K562 (cell line): ENCODE results near the gene GXYLT2. TPM values are rescaled to one million over a fixed set of nuclear protein-coding genes. Genes with fewer than 3 reads are reported as not detected.

Experiments
- ATAC-seq: fragments of 200-7000 bp; cut with Tn5 transposase; 3 replicates; pipeline ENCODE4 v1.9.1; 2020; ENCODE audit warnings: moderate library complexity
- BruUV-seq: library from RNA; stranded (reverse); fragments of 400-500 nt; replicated peaks from 2 replicates; lab custom pipeline; 2021; lab: Mats Ljungman, UMichigan
- CTCF ChIA-PET: fragments of 300-600 bp; formaldehyde crosslinking; extraction: SDS; loops from one replicate; lab custom pipeline; 2021; ENCODE audit warnings: low intra/inter-chr PET ratio; lab: Yijun Ruan, JAX
- POLR2A ChIA-PET: fragments of 300-600, 350-650 bp; sonication (Branson Sonifier 250); formaldehyde crosslinking; extraction: SDS; loops from one replicate; lab custom pipeline; 2021; ENCODE audit warnings: antibody characterized with exemption, inconsistent platforms; lab: Yijun Ruan, JAX
- DNase-seq, 4 experiments: peaks; one replicate each; pipeline versions ENCODE4 v3.0.0 to v3.0.0-alpha.2; 2011 to 2018; ENCODE audit warnings: low spot score in 3 of 4, mixed read lengths in 3 of 4; ENCODE audit errors: extremely low read depth in 1 of 4
- FAIRE-seq: peaks from 2 replicates; lab custom pipeline; 2011; peaks lifted over from hg19 to GRCh38; lab: Jason Lieb, UNC
- H2AFZ ChIP-seq: 2 replicates; pipeline ENCODE4 v1.6.0; 2011; ENCODE audit warnings: low read depth, low read length, control low read depth, inconsistent platforms
- H3K27ac ChIP-seq: fragments of 200-600 bp; 3 replicates; pipeline ENCODE4 v1.8.0; 2011; ENCODE audit warnings: low read depth, mild to moderate bottlenecking, control low read depth, inconsistent platforms, low read length, moderate library complexity, mixed read lengths; ENCODE audit errors: extremely low read depth
- H3K27me3 ChIP-seq, 2 experiments: fragments of 300-600 bp in 1 of 2; 2 replicates in 1 of 2; 3 replicates in 1 of 2; pipeline versions ENCODE4 v1.6.0 to v1.8.0; 2011; ENCODE audit warnings: inconsistent platforms in 2 of 2, low read length in 2 of 2, mild to moderate bottlenecking in 1 of 2, mixed read lengths in 1 of 2, moderate library complexity in 1 of 2; ENCODE audit not compliant: control insufficient read depth in 2 of 2, insufficient read depth in 2 of 2
- H3K36me3 ChIP-seq: fragments of 300-600 bp; 3 replicates; pipeline ENCODE4 v1.8.0; 2011; ENCODE audit warnings: mild to moderate bottlenecking, low read length, inconsistent platforms; ENCODE audit not compliant: control insufficient read depth, insufficient read depth
- H3K4me1 ChIP-seq, 2 experiments: fragments of 200-600 bp in 1 of 2; replicated peaks in 1 of 2; 2 replicates in 1 of 2; 3 replicates in 1 of 2; pipeline versions ENCODE4 v1.5.1 to v1.8.0; 2011; ENCODE audit warnings: inconsistent platforms in 2 of 2, low read length in 2 of 2, mild to moderate bottlenecking in 1 of 2, mixed read lengths in 1 of 2, moderate library complexity in 1 of 2; ENCODE audit not compliant: control insufficient read depth in 2 of 2, insufficient read depth in 2 of 2
- H3K4me2 ChIP-seq: 2 replicates; pipeline ENCODE4 v1.6.1; 2011; ENCODE audit warnings: low read length, control low read depth, inconsistent platforms, mixed read lengths; ENCODE audit not compliant: insufficient read depth
- H3K4me3 ChIP-seq: fragments of 200-600 bp; sonication (generic), shearing (Covaris generic); 2 replicates; pipeline ENCODE4 v1.5.1; 2016; ENCODE audit warnings: control low read depth, inconsistent platforms
- H3K79me2 ChIP-seq: fragments of 200-600 bp; 3 replicates; pipeline ENCODE4 v1.8.0; 2011; ENCODE audit warnings: low read length, inconsistent platforms; ENCODE audit not compliant: control insufficient read depth, insufficient read depth
- H3K9ac ChIP-seq, 2 experiments: 2 replicates each; pipeline versions ENCODE4 v1.6.0 to v1.6.1; 2011; ENCODE audit warnings: low read depth in 2 of 2, low read length in 2 of 2, control low read depth in 1 of 2, inconsistent platforms in 1 of 2, mild to moderate bottlenecking in 1 of 2, mixed read lengths in 1 of 2; ENCODE audit not compliant: insufficient read depth in 1 of 2
- H3K9me1 ChIP-seq: one replicate; pipeline ENCODE4 v1.6.0; 2011; ENCODE audit warnings: inconsistent platforms, mild to moderate bottlenecking, low read length, moderate library complexity; ENCODE audit not compliant: control insufficient read depth, insufficient read depth
- H3K9me3 ChIP-seq: replicated peaks from 2 replicates; pipeline ENCODE4 v1.5.1; 2011; ENCODE audit warnings: low read depth, low read length, inconsistent platforms; ENCODE audit not compliant: control insufficient read depth, insufficient read depth
- H4K20me1 ChIP-seq: replicated peaks from 2 replicates; pipeline ENCODE4 v1.6.1; 2011; ENCODE audit warnings: low read length, inconsistent platforms, mixed read lengths; ENCODE audit not compliant: control insufficient read depth, insufficient read depth
- CTCF ChIP-seq, 3 experiments: IDR thresholded peaks in 2 of 3; conservative IDR thresholded peaks in 1 of 3; 2 replicates each; pipeline ENCODE4 v1.5.1; 2011 to 2012; ENCODE audit warnings: low read length in 3 of 3, mild to moderate bottlenecking in 3 of 3, control low read depth in 2 of 3, improper control_type of control experiment in 1 of 3, inconsistent platforms in 1 of 3, low read depth in 1 of 3, mixed read lengths in 1 of 3, moderate library complexity in 1 of 3; ENCODE audit not compliant: insufficient read depth in 2 of 3
- RAD21 ChIP-seq, 2 experiments: fragments of 250-450 bp in 1 of 2; fragments of 450-650 bp in 1 of 2; sonication (Bioruptor Pico) in 1 of 2; formaldehyde crosslinking in 1 of 2; IDR thresholded peaks in 1 of 2; conservative IDR thresholded peaks in 1 of 2; 2 replicates each; pipeline versions ENCODE4 v1.4.0 to v1.8.0; 2020 to 2022; ENCODE audit warnings: mild to moderate bottlenecking in 2 of 2, moderate library complexity in 1 of 2
- SREBF1 ChIP-seq: fragments of 150-350 bp; IDR thresholded peaks from 2 replicates; pipeline ENCODE4 v1.6.1; 2014; ENCODE audit warnings: antibody characterized with exemption, low read depth, low read length, borderline replicate concordance
- WGBS: fragments of 100-300 bp; shearing (Covaris generic); methylation state at CpG from one replicate; pipeline ENCODE4 v1.1.6; 2016; ENCODE audit warnings: low coverage, mixed read lengths; ENCODE audit not compliant: insufficient coverage; ENCODE audit errors: missing lambda C conversion rate; 5-methylcytosine and 5-hydroxymethylcytosine counted together
- in situ Hi-C: fragments of 300-500 bp; cut with MboI; formaldehyde crosslinking; loops from 4 replicates; pipeline ENCODE4 v1.15.0; 2018; ENCODE audit warnings: inconsistent platforms, mixed read lengths
- intact Hi-C: fragments of 100-400 bp; cut with micrococcal nuclease; formaldehyde crosslinking; loops from 2 replicates; pipeline ENCODE4 v1.14.2; 2022
- polyA plus RNA-seq, 8 experiments: library from polyadenylated mRNA; depleted of rRNA in 4 of 8; stranded (reverse) in 5 of 8; unstranded in 3 of 8; fragments of >200 nt; fragmentation: Nextera tagmentation in 2 of 8; fragmentation: Illumina TruSeq in 1 of 8; extraction: Ambion mirVana in 2 of 8; extraction: Trizol in 1 of 8; gene quantifications; 2 replicates each; pipeline versions ENCODE4 v1.2.1 to v1.2.3, GENCODE V29; 2011 to 2014; ENCODE audit warnings: inconsistent platforms in 1 of 8, missing spikeins in 1 of 8
- total RNA-seq, 7 experiments: library from RNA; depleted of rRNA in 6 of 7; stranded (reverse); fragments of >200 nt in 6 of 7; fragmentation: Illumina TruSeq in 2 of 7; extraction: Trizol in 2 of 7; gene quantifications; 2 replicates each; pipeline versions ENCODE4 v1.2.1 to v1.2.3, GENCODE V29; 2011 to 2021; ENCODE audit warnings: low replicate concordance in 1 of 7

Gene GXYLT2
- total and polyA plus RNA-seq, 9 of the 15 experiments (the other 6 are each of a cell fraction or from before 2014, with no cell fraction given) = 0.71 to 6.0 (median 3.3) TPM

- intact Hi-C loops (no loop called here), in situ Hi-C loops (no loop called here)
- H3K79me2 ChIP-seq = no peaks in the 10 kb centered on the region
- CTCF ChIA-PET = no interaction called here
- DNase-seq = peak; percentile 48 to 64 (median 63)
- no peaks in the 10 kb centered on the region for H3K36me3 ChIP-seq
- H3K9me3 ChIP-seq = no peaks in the 10 kb centered on the region
- no peaks in the 10 kb centered on the region for H3K9me1 ChIP-seq
- no peak for FAIRE-seq
- H3K4me1 ChIP-seq = peaks cover 4 to 14% of the 10 kb centered on the region in 2 experiments; a peak in 3 of 5 replicates
- no peak overlapping the region for H3K4me2 ChIP-seq
- no peaks in the 10 kb centered on the region for H3K27me3 ChIP-seq
- peak; percentile 68 for ATAC-seq
- POLR2A ChIA-PET = interaction anchor here (0.6 kb wide), 1 partner anchor 13 kb away, joined by 3 read pairs; no protein-coding TSS in a partner anchor
- no peaks in the 10 kb centered on the region for H4K20me1 ChIP-seq
- no peak overlapping the region for H3K27ac ChIP-seq
- 43% methylated on average over 4 of the region's 4 CpGs for WGBS
- TF ChIP-seq RAD21 (CRISPR knock-in tag; conservative IDR thresholded peaks at IDR 0.05 in 1 of 2, IDR thresholded peaks at IDR 0.05 in 1 of 2) = peak in 1 of 2 experiments; percentile 20; a peak in 1 of 4 replicates
- peak; percentile 56 to 71 (median 64) for TF ChIP-seq CTCF (IDR thresholded peaks at IDR 0.05 in 2 of 3, conservative IDR thresholded peaks at IDR 0.05 in 1 of 3; ENCODE audit: insufficient read depth in 2 of 3, low read depth in 1 of 3, low read length in 3 of 3)
- TF ChIP-seq SREBF1 = no peak
- no peak overlapping the region for H2AFZ ChIP-seq
- no peak overlapping the region for H3K9ac ChIP-seq
- no TSS peak for BruUV-seq
- no peak overlapping the region for H3K4me3 ChIP-seq
These were observed 5.0 kb downstream of the GXYLT2 start for GRCh38 chr3:72892870-72893269.
